ENCODE data around the gene SFRP5.

The SFRP5 gene

GRCh38 chr10:97762056-97762455 lies 9.7 kb downstream of the SFRP5 start:
- no peak for DNase-seq (ENCODE audit: low read depth)
- no peak overlapping the region for H3K4me3 ChIP-seq (ENCODE audit: control insufficient read depth, low read depth, low read length)
- no peak for TF ChIP-seq CTCF (IDR thresholded peaks at IDR 0.05; ENCODE audit: control insufficient read depth, insufficient read depth, low read depth, low read length, missing control alignments)

- no peak for TF ChIP-seq CTCF (IDR thresholded peaks at IDR 0.05; ENCODE audit: control insufficient read depth, insufficient read depth, low read depth, low read length, missing control alignments)
- H3K4me3 ChIP-seq (ENCODE audit: control insufficient read depth, low read depth, low read length): no peak overlapping the region
- no peak for DNase-seq (ENCODE audit: low read depth)
Measured at GRCh38 chr10:97761331-97761865, 10.4 kb downstream of the SFRP5 start.

- DNase-seq (ENCODE audit: low read depth): no peak
- H3K4me3 ChIP-seq (ENCODE audit: control insufficient read depth, low read depth, low read length): no peak overlapping the region
- no peak for TF ChIP-seq CTCF (IDR thresholded peaks at IDR 0.05; ENCODE audit: control insufficient read depth, insufficient read depth, low read depth, low read length, missing control alignments)
Measured at GRCh38 chr10:97760461-97761257, 11.1 kb downstream of the SFRP5 start.

GRCh38 chr10:97759946-97760345 lies 11.9 kb downstream of the SFRP5 start:
- H3K4me3 ChIP-seq (ENCODE audit: control insufficient read depth, low read depth, low read length): no peak overlapping the region
- no peak for DNase-seq (ENCODE audit: low read depth)
- no peak for TF ChIP-seq CTCF (IDR thresholded peaks at IDR 0.05; ENCODE audit: control insufficient read depth, insufficient read depth, low read depth, low read length, missing control alignments)

GRCh38 chr10:97759158-97759887 lies 12.5 kb downstream of the SFRP5 start:
- no peak overlapping the region for H3K4me3 ChIP-seq (ENCODE audit: control insufficient read depth, low read depth, low read length)
- DNase-seq (ENCODE audit: low read depth): no peak
- TF ChIP-seq CTCF (IDR thresholded peaks at IDR 0.05; ENCODE audit: control insufficient read depth, insufficient read depth, low read depth, low read length, missing control alignments): peak; percentile 94

- H3K4me3 ChIP-seq (ENCODE audit: control insufficient read depth, low read depth, low read length): no peak overlapping the region
- no peak for TF ChIP-seq CTCF (IDR thresholded peaks at IDR 0.05; ENCODE audit: control insufficient read depth, insufficient read depth, low read depth, low read length, missing control alignments)
- no peak for DNase-seq (ENCODE audit: low read depth)
Measured at GRCh38 chr10:97757471-97757870, 14.3 kb downstream of the SFRP5 start.
